Astrocyte (in vitro differentiated cells and primary cell): ENCODE data around the gene JAG2.

ENCODE experiments used
- EZH2 ChIP-seq: IDR thresholded peaks from 2 replicates; pipeline ENCODE4 v1.6.1; 2012; ENCODE audit warnings: mild to moderate bottlenecking, low read length, inconsistent platforms; ENCODE audit not compliant: insufficient read depth
- TF ChIP-seq, protein P1 (sequence below): IDR thresholded peaks from 2 replicates; pipeline ENCODE4 v1.5.1; 2011; ENCODE audit warnings: low read depth, mild to moderate bottlenecking, inconsistent platforms, low read length, moderate library complexity; ENCODE audit not compliant: insufficient read depth

DNA sequence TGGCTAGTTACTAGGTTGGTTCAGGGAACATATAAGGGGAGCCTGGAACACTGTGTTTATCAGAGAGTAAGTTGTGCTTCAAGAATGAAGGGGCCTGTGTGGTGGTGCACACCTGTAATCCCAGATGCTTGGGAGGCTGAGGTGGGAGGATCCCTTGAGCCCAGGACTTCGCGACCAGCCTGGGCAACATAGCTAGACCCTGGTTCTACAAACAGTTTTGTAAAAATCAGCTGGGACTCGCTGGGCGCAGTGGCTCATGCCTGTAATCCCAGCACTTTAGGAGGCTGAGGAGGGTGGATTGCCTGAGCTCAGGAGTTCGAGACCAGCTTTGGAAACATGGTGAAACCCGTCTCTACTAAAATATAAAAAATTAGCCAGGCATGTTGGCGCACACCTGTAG lies 61.2 kb downstream of the JAG2 start:
- no peak for TF ChIP-seq EZH2
- TF ChIP-seq, protein P1, sequence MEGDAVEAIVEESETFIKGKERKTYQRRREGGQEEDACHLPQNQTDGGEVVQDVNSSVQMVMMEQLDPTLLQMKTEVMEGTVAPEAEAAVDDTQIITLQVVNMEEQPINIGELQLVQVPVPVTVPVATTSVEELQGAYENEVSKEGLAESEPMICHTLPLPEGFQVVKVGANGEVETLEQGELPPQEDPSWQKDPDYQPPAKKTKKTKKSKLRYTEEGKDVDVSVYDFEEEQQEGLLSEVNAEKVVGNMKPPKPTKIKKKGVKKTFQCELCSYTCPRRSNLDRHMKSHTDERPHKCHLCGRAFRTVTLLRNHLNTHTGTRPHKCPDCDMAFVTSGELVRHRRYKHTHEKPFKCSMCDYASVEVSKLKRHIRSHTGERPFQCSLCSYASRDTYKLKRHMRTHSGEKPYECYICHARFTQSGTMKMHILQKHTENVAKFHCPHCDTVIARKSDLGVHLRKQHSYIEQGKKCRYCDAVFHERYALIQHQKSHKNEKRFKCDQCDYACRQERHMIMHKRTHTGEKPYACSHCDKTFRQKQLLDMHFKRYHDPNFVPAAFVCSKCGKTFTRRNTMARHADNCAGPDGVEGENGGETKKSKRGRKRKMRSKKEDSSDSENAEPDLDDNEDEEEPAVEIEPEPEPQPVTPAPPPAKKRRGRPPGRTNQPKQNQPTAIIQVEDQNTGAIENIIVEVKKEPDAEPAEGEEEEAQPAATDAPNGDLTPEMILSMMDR = no peak
